Gastroesophageal sphincter (tissue), 4 donors: ENCODE data around the gene KLHL30. TPM values are rescaled to one million over a fixed set of nuclear protein-coding genes. Genes with fewer than 3 reads are reported as not detected.

Experiments used
- ATAC-seq: fragments of 150-250 bp; one replicate; pipeline ENCODE4 v1.9.1; 2016; ENCODE audit warnings: mild to moderate bottlenecking, moderate library complexity
- H3K27ac ChIP-seq, 4 donors: fragments of 200-600 bp; sonication (generic) in 3 of 4; 1 replicate in 3 of 4; 2 replicates in 1 of 4; pipeline ENCODE4 v1.5.1; 2016 to 2019
- H3K27me3 ChIP-seq: fragments of 200-600 bp; sonication (generic); one replicate; pipeline ENCODE4 v1.5.1; 2019
- H3K36me3 ChIP-seq, 2 donors: fragments of 200-600 bp; sonication (generic); one replicate each; pipeline ENCODE4 v1.5.1; 2019; ENCODE audit warnings: control low read depth in 1 of 2
- H3K4me1 ChIP-seq, 3 donors: fragments of 200-600 bp; sonication (generic); 1 replicate in 2 of 3; 2 replicates in 1 of 3; pipeline ENCODE4 v1.5.1; 2016 to 2019; ENCODE audit warnings: control low read depth in 2 of 3
- H3K4me3 ChIP-seq, 2 donors: fragments of 200-600 bp; sonication (generic); one replicate each; pipeline ENCODE4 v1.5.1; 2019; ENCODE audit warnings: mild to moderate bottlenecking in 1 of 2, moderate library complexity in 1 of 2
- H3K9me3 ChIP-seq, 3 donors: fragments of 200-600 bp; sonication (generic); one replicate each; pipeline ENCODE4 v1.5.1; 2017 to 2019; ENCODE audit warnings: control low read depth in 2 of 3
- CTCF ChIP-seq, 4 experiments: fragments of 200-600 bp in 2 of 4; fragments of 450-650 bp in 2 of 4; sonication (generic) in 1 of 4; IDR thresholded peaks; one replicate each; pipeline ENCODE4 v1.5.1; 2017 to 2019; ENCODE audit warnings: antibody characterized with exemption in 4 of 4, mild to moderate bottlenecking in 2 of 4, moderate library complexity in 2 of 4
- EP300 ChIP-seq: sonication (generic); formaldehyde crosslinking; IDR thresholded peaks from one replicate; pipeline ENCODE4 v1.6.1; 2017; ENCODE audit warnings: antibody characterized with exemption, mild to moderate bottlenecking
- POLR2A ChIP-seq, 2 donors: fragments of 450-650 bp; IDR thresholded peaks; one replicate each; pipeline ENCODE4 v1.6.1; 2017; ENCODE audit warnings: antibody characterized with exemption in 2 of 2, mild to moderate bottlenecking in 2 of 2, moderate library complexity in 1 of 2
- POLR2AphosphoS5 ChIP-seq: sonication (generic); formaldehyde crosslinking; IDR thresholded peaks from one replicate; pipeline ENCODE4 v1.6.1; 2017; ENCODE audit warnings: antibody characterized with exemption
- WGBS, 2 donors: methylation state at CpG; one replicate each; pipeline ENCODE4 v1.1.5; 2018; ENCODE audit warnings: low coverage in 1 of 2; 5-methylcytosine and 5-hydroxymethylcytosine counted together
- total RNA-seq, 4 donors: library from RNA; depleted of rRNA; stranded (reverse); fragments of >200 nt; gene quantifications; one replicate each; pipeline ENCODE4 v1.1.0, GENCODE V29; 2016

Gene KLHL30
- total RNA-seq, 4 donors from 2014 or later = 1.3 to 8.1 (median 3.7) TPM

GRCh38 chr2:238174291-238174690 is 35.8 kb downstream of the KLHL30 start:
- 96% methylated on average over 5 of the region's 8 CpGs; no CpG with 5 or more reads in 1 of the 2 donors for WGBS, 2 donors

GRCh38 chr2:238174701-238175100 is 36.2 kb downstream of the KLHL30 start:
- TF ChIP-seq POLR2AphosphoS5 = no peak
- no peak for TF ChIP-seq POLR2A (IDR thresholded peaks at IDR 0.05)
- TF ChIP-seq EP300 = no peak
- no peak for TF ChIP-seq CTCF (IDR thresholded peaks at IDR 0.05)
- no peak overlapping the region for H3K27ac ChIP-seq
- no peak overlapping the region for H3K4me3 ChIP-seq
- WGBS, 2 donors = 81% methylated on average over 2 of the region's 3 CpGs; no CpG with 5 or more reads in 1 of the 2 donors
- no peaks in the 10 kb centered on the region for H3K27me3 ChIP-seq
- H3K9me3 ChIP-seq = no peaks in the 10 kb centered on the region
- ATAC-seq = no peak
- H3K36me3 ChIP-seq = peaks cover 0 to 100% of the 10 kb centered on the region in 2 donors
- H3K4me1 ChIP-seq = peaks cover 4 to 21% (median 12%) of the 10 kb centered on the region in 3 donors

More at GRCh38 chr2:238174291-238174690, 35.8 kb downstream of the KLHL30 start:
- Histone ChIP-seq H3K4me3 (no peak overlapping the region), H3K9me3 (no peaks in the 10 kb centered on the region), H3K27ac (no peak overlapping the region), H3K4me1 (peaks cover 5 to 25% (median 15%) of the 10 kb centered on the region in 3 donors), H3K27me3 (no peaks in the 10 kb centered on the region), H3K36me3 (peaks cover 0 to 98% of the 10 kb centered on the region in 2 donors)
- TF ChIP-seq POLR2AphosphoS5 (no peak), POLR2A (IDR thresholded peaks at IDR 0.05) (no peak), CTCF (IDR thresholded peaks at IDR 0.05) (no peak), EP300 (no peak)
- no peak for ATAC-seq

- H3K9me3 ChIP-seq = no peaks in the 10 kb centered on the region
- no peak for ATAC-seq
- no peak overlapping the region for H3K4me3 ChIP-seq
- peaks cover 6 to 100% of the 10 kb centered on the region in 2 donors for H3K36me3 ChIP-seq
- H3K4me1 ChIP-seq = peaks cover 0 to 2% (median 0%) of the 10 kb centered on the region in 3 donors
- no peak for TF ChIP-seq POLR2A (IDR thresholded peaks at IDR 0.05)
- TF ChIP-seq CTCF (IDR thresholded peaks at IDR 0.05) = no peak
- TF ChIP-seq EP300 = no peak
- no peak for TF ChIP-seq POLR2AphosphoS5
- H3K27ac ChIP-seq = no peak overlapping the region
- no peaks in the 10 kb centered on the region for H3K27me3 ChIP-seq
Measured at GRCh38 chr2:238176613-238177012, 38.1 kb downstream of the KLHL30 start.

GRCh38 chr2:238180554-238180953 is 42.1 kb downstream of the KLHL30 start:
- no peak overlapping the region for H3K27ac ChIP-seq
- H3K4me1 ChIP-seq = no peaks in the 10 kb centered on the region
- TF ChIP-seq CTCF (IDR thresholded peaks at IDR 0.05) (no peak), POLR2AphosphoS5 (no peak), POLR2A (IDR thresholded peaks at IDR 0.05) (no peak), EP300 (no peak)
- peaks cover 11 to 100% of the 10 kb centered on the region in 2 donors for H3K36me3 ChIP-seq
- ATAC-seq = no peak
- H3K27me3 ChIP-seq = no peaks in the 10 kb centered on the region
- no peaks in the 10 kb centered on the region for H3K9me3 ChIP-seq
- WGBS, 2 donors = 67% methylated on average over 5 of the region's 5 CpGs; no CpG with 5 or more reads in 1 of the 2 donors
- no peak overlapping the region for H3K4me3 ChIP-seq

GRCh38 chr2:238182362-238182761 is 43.9 kb downstream of the KLHL30 start:
- TF ChIP-seq EP300 = no peak
- no peak for TF ChIP-seq CTCF (IDR thresholded peaks at IDR 0.05)
- TF ChIP-seq POLR2A (IDR thresholded peaks at IDR 0.05) = no peak
- no peak for TF ChIP-seq POLR2AphosphoS5
- no peak for ATAC-seq
- Histone ChIP-seq H3K27me3 (no peaks in the 10 kb centered on the region), H3K36me3 (peaks cover 11 to 100% of the 10 kb centered on the region in 2 donors), H3K9me3 (no peaks in the 10 kb centered on the region), H3K27ac (no peak overlapping the region), H3K4me3 (no peak overlapping the region), H3K4me1 (no peaks in the 10 kb centered on the region)
- WGBS, 2 donors = 87 to 90% methylated on average over 2 to 4 of the region's 6 CpGs
